Measurements from ENCODE around the gene DCAKD. TPM values are rescaled to one million over a fixed set of nuclear protein-coding genes. Genes with fewer than 3 reads are reported as not detected.

DCAKD gene
- total RNA-seq, 2 donors from 2014 or later = 91.1 to 111 TPM

- no peak overlapping the region for H3K4me3 ChIP-seq
- no peaks in the 10 kb centered on the region for H3K27me3 ChIP-seq (replicated peaks; ENCODE audit: insufficient read depth)
- H3K36me3 ChIP-seq = no peaks in the 10 kb centered on the region
- intact Hi-C loops (cut with DNase I) = no loop called here
- no peaks in the 10 kb centered on the region for H3K9me3 ChIP-seq
- DNase-seq (ENCODE audit: low spot score) = no peak
- no peaks in the 10 kb centered on the region for H3K4me1 ChIP-seq (replicated peaks)
- TF ChIP-seq POLR2A (IDR thresholded peaks at IDR 0.05) (no peak), CTCF (IDR thresholded peaks at IDR 0.05) (no peak), POLR2AphosphoS5 (IDR thresholded peaks at IDR 0.05) (no peak)
- peak overlapping the region in 1 of 2 donors; percentile 36 for H3K27ac ChIP-seq
- 72% methylated on average over 3 of the region's 3 CpGs for WGBS
Measured at GRCh38 chr17:44977065-44977464, 74.4 kb downstream of the DCAKD start.

GRCh38 chr17:44976206-44976605 lies 75.2 kb downstream of the DCAKD start:
- TF ChIP-seq POLR2A (IDR thresholded peaks at IDR 0.05) (no peak), POLR2AphosphoS5 (IDR thresholded peaks at IDR 0.05) (no peak), CTCF (IDR thresholded peaks at IDR 0.05) (no peak)
- Histone ChIP-seq H3K4me1 (replicated peaks) (no peaks in the 10 kb centered on the region), H3K9me3 (no peaks in the 10 kb centered on the region), H3K27ac (no peak overlapping the region), H3K36me3 (no peaks in the 10 kb centered on the region), H3K27me3 (replicated peaks; ENCODE audit: insufficient read depth) (no peaks in the 10 kb centered on the region), H3K4me3 (no peak overlapping the region)
- intact Hi-C loops (cut with DNase I) = no loop called here
- no peak for DNase-seq (ENCODE audit: low spot score)
- 60% methylated on average over 13 of the region's 13 CpGs for WGBS

Small RNAs within 50 kb of the gene (small RNA-seq; reads per million reads assigned to genes)
- 0 reads per million in 2 donors for gene AC015936.2
- gene RF00019 = 0 reads per million in 2 donors

Other genes with a start within 250 kb of the DCAKD start
- 10 to 100 TPM in 1 of 2 donors, 1 to 10 TPM in 1; 5.3 to 18.3 TPM for gene GJC1, start 221.3 kb downstream of the DCAKD start, total RNA-seq
- gene HIGD1B, start 203.7 kb downstream of the DCAKD start, total RNA-seq = not detected
- gene EFTUD2, start 152.2 kb downstream of the DCAKD start, total RNA-seq = 10 to 100 TPM; 56.0 to 88.0 TPM
- gene GFAP, start 136.1 kb downstream of the DCAKD start, total RNA-seq = under 1 TPM in 1 of 2 donors, not detected in 1; 0.62 TPM
- gene KIF18B, start 103.9 kb downstream of the DCAKD start, total RNA-seq = 1 to 10 TPM; 1.8 to 2.5 TPM
- gene C1QL1, start 83.3 kb downstream of the DCAKD start, total RNA-seq = 1 to 10 TPM in 1 of 2 donors, under 1 TPM in 1; 0.87 to 1.1 TPM
- 10 to 100 TPM; 39.4 to 68.5 TPM for gene NMT1, start 9.7 kb upstream of the DCAKD start, total RNA-seq
- gene PLCD3, start 80.9 kb upstream of the DCAKD start, total RNA-seq = 100 to 1,000 TPM in 1 of 2 donors, 10 to 100 TPM in 1; 34.7 to 154 TPM
- 10 to 100 TPM; 18.8 to 23.3 TPM for gene ACBD4, start 84.1 kb upstream of the DCAKD start, total RNA-seq
- 10 to 100 TPM; 34.5 to 67.1 TPM for gene HEXIM1, start 96.8 kb upstream of the DCAKD start, total RNA-seq
- gene HEXIM2, start 110.2 kb upstream of the DCAKD start, total RNA-seq = 10 to 100 TPM in 1 of 2 donors, 1 to 10 TPM in 1; 7.1 to 27.0 TPM
- 10 to 100 TPM in 1 of 2 donors, 1 to 10 TPM in 1; 3.6 to 12.2 TPM for gene FMNL1, start 170.3 kb upstream of the DCAKD start, total RNA-seq
- gene SPATA32, start 210.5 kb upstream of the DCAKD start, total RNA-seq = 1 to 10 TPM in 1 of 2 donors, not detected in 1; 3.2 TPM